HL-60 (cell line): Measurements from ENCODE around the gene POLD3.

Experiments
- DNase-seq, 2 experiments: peaks; one replicate each; pipeline ENCODE4 v3.0.0-alpha.2; 2010 to 2020; ENCODE audit warnings: low read depth in 1 of 2, low spot score in 1 of 2
- H3K27ac ChIP-seq: fragments of 250-450 bp; sonication (Bioruptor Pico); replicated peaks from 2 replicates; pipeline ENCODE4 v1.5.1; 2020; ENCODE audit warnings: mild to moderate bottlenecking, moderate library complexity
- H3K27me3 ChIP-seq: fragments of 250-450 bp; sonication (Bioruptor Pico); 2 replicates; pipeline ENCODE4 v1.5.1; 2021; ENCODE audit warnings: mild to moderate bottlenecking, moderate library complexity; ENCODE audit not compliant: insufficient read depth, poor library complexity, severe bottlenecking
- H3K4me3 ChIP-seq: replicated peaks from 2 replicates; pipeline ENCODE4 v1.5.1; 2011; ENCODE audit warnings: mild to moderate bottlenecking, control low read depth, low read length; ENCODE audit not compliant: insufficient read depth
- CTCF ChIP-seq: IDR thresholded peaks from one replicate; pipeline ENCODE4 v1.5.1; 2011; ENCODE audit warnings: low read length, control low read depth, inconsistent platforms; ENCODE audit not compliant: insufficient read depth
- GABPA ChIP-seq: IDR thresholded peaks from 2 replicates; pipeline ENCODE4 v1.6.1; 2012; ENCODE audit warnings: low read depth
- POLR2AphosphoS5 ChIP-seq: IDR thresholded peaks from 2 replicates; pipeline ENCODE4 v1.6.1; 2012; ENCODE audit warnings: low read depth
- REST ChIP-seq: IDR thresholded peaks from 2 replicates; pipeline ENCODE4 v1.6.1; 2012; ENCODE audit warnings: low read depth; ENCODE audit not compliant: insufficient replicate concordance
- SPI1 ChIP-seq: IDR thresholded peaks from 2 replicates; pipeline ENCODE4 v1.6.1; 2012; ENCODE audit warnings: low read depth, mild to moderate bottlenecking, borderline replicate concordance

POLD3 gene

GRCh38 chr11:74679513-74679865 lies 87.1 kb downstream of the POLD3 start:
- H3K4me3 ChIP-seq = no peak overlapping the region
- H3K27me3 ChIP-seq = peaks cover 10% of the 10 kb centered on the region
- DNase-seq = no peak
- TF ChIP-seq POLR2AphosphoS5 = no peak
- TF ChIP-seq CTCF = no peak
- no peak for TF ChIP-seq GABPA
- H3K27ac ChIP-seq = no peak overlapping the region

GRCh38 chr11:74680035-74680671 lies 87.8 kb downstream of the POLD3 start:
- DNase-seq = no peak
- Histone ChIP-seq H3K4me3 (no peak overlapping the region), H3K27ac (no peak overlapping the region), H3K27me3 (peaks cover 10% of the 10 kb centered on the region)
- TF ChIP-seq GABPA = no peak
- TF ChIP-seq CTCF = no peak
- TF ChIP-seq REST = no peak
- TF ChIP-seq POLR2AphosphoS5 = no peak

- TF ChIP-seq POLR2AphosphoS5 (no peak), GABPA (no peak), CTCF (no peak), SPI1 (no peak), REST (no peak)
- DNase-seq = no peak
- Histone ChIP-seq H3K4me3 (no peak overlapping the region), H3K27me3 (peaks cover 10% of the 10 kb centered on the region), H3K27ac (no peak overlapping the region)
Measured at GRCh38 chr11:74680703-74681531, 88.5 kb downstream of the POLD3 start.
